ENCODE data around the gene ZSCAN2.
A peak's percentile ranks its signal among the peaks of the same experiment; 100 is the strongest.
"Not testable (repeated sequence)": the region's sequence is repeated elsewhere in the genome, so short reads cannot be mapped to it uniquely, and the experiment has no call there.

The ZSCAN2 gene

DNA sequence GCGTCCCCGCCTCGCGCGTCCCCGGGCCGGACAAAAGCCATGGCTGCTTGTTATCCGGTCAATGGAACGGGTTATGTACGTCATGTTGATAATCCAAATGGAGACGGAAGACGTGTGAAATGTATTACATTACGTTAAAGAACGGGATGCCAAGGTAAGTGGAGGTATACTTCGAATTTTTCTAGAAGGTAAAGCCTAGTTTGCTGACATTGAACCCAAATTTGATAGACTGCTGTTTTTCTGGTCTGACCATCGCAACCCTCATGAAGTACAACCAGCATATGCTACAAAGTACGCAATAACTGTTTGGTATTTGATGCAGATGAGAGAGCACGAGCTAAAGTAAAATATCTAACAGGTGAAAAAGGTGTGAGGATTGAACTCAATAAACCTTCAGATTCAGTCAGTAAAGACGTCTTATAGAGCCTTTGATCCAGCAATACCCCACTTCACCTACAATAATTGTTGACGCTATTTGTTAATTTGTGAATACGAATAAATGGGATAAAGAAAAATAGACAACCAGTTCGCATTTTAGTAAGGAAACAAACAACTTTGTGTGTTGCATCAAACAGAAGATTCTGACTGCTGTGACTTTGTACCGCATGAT lies 33.5 kb downstream of the ZSCAN2 start:
- Histone ChIP-seq H3K36me3 (ENCODE audit: control insufficient read depth, insufficient read depth, low read length) (no peaks in the 10 kb centered on the region), H3K4me1 (ENCODE audit: control insufficient read depth, insufficient read depth, low read length) (no peaks in the 10 kb centered on the region), H3K9me3 (ENCODE audit: control insufficient read depth, low read length) (no peaks in the 10 kb centered on the region), H3K27ac (ENCODE audit: insufficient read depth, low read depth, low read length, poor library complexity, severe bottlenecking) (no peak overlapping the region), H3K27me3 (ENCODE audit: control insufficient read depth, insufficient read depth, low read length, poor library complexity, severe bottlenecking) (peaks cover 43% of the 10 kb centered on the region), H3K4me3 (ENCODE audit: insufficient read depth, low read depth, low read length) (peak overlapping the region; percentile 48)
- 37 to 39% methylated on average over 22 to 23 of the region's 23 CpGs for WGBS, 2 experiments

DNA sequence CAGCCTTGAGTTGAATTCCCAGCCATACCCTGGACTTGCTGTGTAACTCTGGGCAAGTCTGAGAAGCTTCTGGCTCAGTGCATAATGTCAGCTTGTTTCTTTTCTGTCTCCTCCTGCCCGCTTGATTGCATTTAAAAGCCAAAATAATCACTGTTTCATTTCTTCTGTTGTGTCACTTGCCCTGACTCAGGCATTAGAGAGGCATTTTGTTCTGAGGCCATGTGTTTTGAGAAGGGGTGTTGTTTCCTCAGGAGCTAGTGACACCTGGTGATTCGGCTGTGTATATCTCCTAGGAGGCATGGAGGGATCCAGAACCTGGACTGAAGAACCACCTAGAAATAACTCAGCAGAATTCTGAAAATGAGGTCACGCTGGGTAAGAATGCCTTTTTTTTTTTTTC lies 37.3 kb downstream of the ZSCAN2 start:
- Histone ChIP-seq H3K27ac (ENCODE audit: insufficient read depth, low read depth, low read length, poor library complexity, severe bottlenecking) (no peak overlapping the region), H3K9me3 (ENCODE audit: control insufficient read depth, low read length) (no peaks in the 10 kb centered on the region), H3K36me3 (ENCODE audit: control insufficient read depth, insufficient read depth, low read length) (peaks cover 6% of the 10 kb centered on the region), H3K4me3 (ENCODE audit: insufficient read depth, low read depth, low read length) (no peak overlapping the region), H3K4me1 (ENCODE audit: control insufficient read depth, insufficient read depth, low read length) (no peaks in the 10 kb centered on the region), H3K27me3 (ENCODE audit: control insufficient read depth, insufficient read depth, low read length, poor library complexity, severe bottlenecking) (peaks cover 28% of the 10 kb centered on the region)
- whole genome bisulfite sequencing, 2 experiments, result 82 to 87% methylated on average over 3 of the region's 3 CpGs

DNA sequence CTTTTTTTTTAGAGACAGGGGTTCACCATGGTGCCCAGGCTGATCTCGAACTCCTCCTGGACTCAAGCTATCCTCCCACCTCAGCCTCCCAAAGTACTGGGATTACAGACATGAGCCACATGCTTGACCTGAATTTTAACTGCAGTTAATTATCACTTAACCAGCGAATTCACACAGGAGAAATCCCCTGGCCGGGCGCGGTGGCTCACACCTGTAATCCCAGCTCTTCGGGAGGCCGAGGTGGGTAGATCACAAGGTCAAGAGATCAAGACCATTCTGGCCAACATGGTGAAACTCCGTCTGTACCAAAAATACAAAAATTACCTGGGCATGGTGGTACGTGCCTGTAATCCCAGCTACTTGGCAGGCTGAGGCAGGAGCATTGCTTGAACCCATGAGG lies 41.1 kb downstream of the ZSCAN2 start:
- not testable (repeated sequence) for H3K4me3 ChIP-seq (ENCODE audit: insufficient read depth, low read depth, low read length); H3K27me3 ChIP-seq (ENCODE audit: control insufficient read depth, insufficient read depth, low read length, poor library complexity, severe bottlenecking); H3K4me1 ChIP-seq (ENCODE audit: control insufficient read depth, insufficient read depth, low read length); H3K9me3 ChIP-seq (ENCODE audit: control insufficient read depth, low read length); H3K27ac ChIP-seq (ENCODE audit: insufficient read depth, low read depth, low read length, poor library complexity, severe bottlenecking)
- peaks cover 23% of the 10 kb centered on the region for H3K36me3 ChIP-seq (ENCODE audit: control insufficient read depth, insufficient read depth, low read length)
- WGBS, 2 experiments, result 94 to 95% methylated on average over 9 of the region's 9 CpGs

DNA sequence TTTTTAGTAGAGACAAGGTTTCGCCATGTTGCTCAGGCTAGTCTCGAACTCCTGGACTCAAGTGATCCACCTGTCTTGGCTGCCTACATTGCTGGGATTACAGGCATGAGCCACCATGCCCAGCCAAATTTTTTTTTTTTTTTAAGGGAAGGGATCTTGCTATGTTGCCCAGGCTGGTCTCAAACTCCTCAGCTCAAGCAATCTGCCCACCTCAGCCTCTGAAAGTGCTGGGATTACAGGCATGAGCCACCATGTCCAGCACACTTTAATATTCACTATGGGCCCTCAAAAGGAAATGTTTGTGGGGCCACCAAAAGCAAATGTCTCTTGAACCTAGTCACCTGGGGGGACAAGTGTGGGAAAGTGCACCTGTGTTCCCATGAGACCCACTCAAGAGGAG lies 41.8 kb downstream of the ZSCAN2 start:
- not testable (repeated sequence) for H3K9me3 ChIP-seq (ENCODE audit: control insufficient read depth, low read length); H3K27ac ChIP-seq (ENCODE audit: insufficient read depth, low read depth, low read length, poor library complexity, severe bottlenecking); H3K27me3 ChIP-seq (ENCODE audit: control insufficient read depth, insufficient read depth, low read length, poor library complexity, severe bottlenecking); H3K4me3 ChIP-seq (ENCODE audit: insufficient read depth, low read depth, low read length); H3K4me1 ChIP-seq (ENCODE audit: control insufficient read depth, insufficient read depth, low read length)
- H3K36me3 ChIP-seq (ENCODE audit: control insufficient read depth, insufficient read depth, low read length), result peaks cover 25% of the 10 kb centered on the region
- WGBS, 2 experiments, result 44 to 47% methylated on average over 2 of the region's 2 CpGs

DNA sequence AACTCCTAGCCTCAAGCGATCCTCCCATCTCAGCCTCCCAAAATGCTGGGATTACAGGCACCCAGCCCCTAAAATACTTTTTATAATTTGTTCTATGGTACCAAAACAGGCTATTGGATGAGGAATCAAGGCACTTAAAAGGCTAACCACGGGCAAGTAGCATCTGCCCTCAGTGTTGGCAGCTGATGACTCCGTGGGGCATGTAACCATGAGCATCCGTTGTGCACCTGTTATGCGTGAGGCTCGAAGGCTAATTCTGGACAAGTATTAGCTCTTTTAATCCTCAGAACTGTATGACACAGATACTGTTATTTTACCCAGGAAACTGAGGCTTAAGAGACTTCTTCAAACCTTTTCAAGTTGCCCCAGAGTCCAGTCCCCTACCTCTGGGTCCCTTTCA lies 43.0 kb downstream of the ZSCAN2 start:
- Histone ChIP-seq H3K27me3 (ENCODE audit: control insufficient read depth, insufficient read depth, low read length, poor library complexity, severe bottlenecking) (no peaks in the 10 kb centered on the region), H3K4me3 (ENCODE audit: insufficient read depth, low read depth, low read length) (no peak overlapping the region), H3K36me3 (ENCODE audit: control insufficient read depth, insufficient read depth, low read length) (peaks cover 35% of the 10 kb centered on the region), H3K4me1 (ENCODE audit: control insufficient read depth, insufficient read depth, low read length) (no peaks in the 10 kb centered on the region), H3K9me3 (ENCODE audit: control insufficient read depth, low read length) (no peaks in the 10 kb centered on the region), H3K27ac (ENCODE audit: insufficient read depth, low read depth, low read length, poor library complexity, severe bottlenecking) (no peak overlapping the region)
- 95 to 96% methylated on average over 5 to 6 of the region's 6 CpGs for WGBS, 2 experiments

DNA sequence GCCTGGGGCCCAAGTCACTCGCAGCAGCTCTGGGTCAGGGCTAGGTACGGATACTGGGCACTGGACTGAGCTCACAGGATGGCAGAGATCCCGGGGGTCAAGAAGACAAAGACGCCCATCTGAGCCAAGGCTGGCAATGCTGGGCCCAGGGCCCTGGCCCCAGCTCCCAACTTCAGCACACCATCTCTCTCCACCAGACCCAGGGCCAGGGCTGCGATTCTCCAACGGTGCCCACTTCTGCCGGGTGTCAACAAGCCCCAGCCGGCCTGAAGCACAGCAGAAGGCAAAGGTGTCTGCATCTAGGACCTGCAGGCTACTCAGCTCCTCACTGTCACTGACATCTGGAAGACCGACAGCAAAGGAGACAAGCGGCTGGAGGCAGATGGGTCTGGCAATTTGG lies 44.7 kb downstream of the ZSCAN2 start:
- H3K4me1 ChIP-seq (ENCODE audit: control insufficient read depth, insufficient read depth, low read length), result no peaks in the 10 kb centered on the region
- no peaks in the 10 kb centered on the region for H3K27me3 ChIP-seq (ENCODE audit: control insufficient read depth, insufficient read depth, low read length, poor library complexity, severe bottlenecking)
- H3K36me3 ChIP-seq (ENCODE audit: control insufficient read depth, insufficient read depth, low read length), result peaks cover 35% of the 10 kb centered on the region
- H3K27ac ChIP-seq (ENCODE audit: insufficient read depth, low read depth, low read length, poor library complexity, severe bottlenecking), result no peak overlapping the region
- H3K9me3 ChIP-seq (ENCODE audit: control insufficient read depth, low read length), result no peaks in the 10 kb centered on the region
- no peak overlapping the region for H3K4me3 ChIP-seq (ENCODE audit: insufficient read depth, low read depth, low read length)
- WGBS, 2 experiments, result 96 to 97% methylated on average over 10 of the region's 10 CpGs

DNA sequence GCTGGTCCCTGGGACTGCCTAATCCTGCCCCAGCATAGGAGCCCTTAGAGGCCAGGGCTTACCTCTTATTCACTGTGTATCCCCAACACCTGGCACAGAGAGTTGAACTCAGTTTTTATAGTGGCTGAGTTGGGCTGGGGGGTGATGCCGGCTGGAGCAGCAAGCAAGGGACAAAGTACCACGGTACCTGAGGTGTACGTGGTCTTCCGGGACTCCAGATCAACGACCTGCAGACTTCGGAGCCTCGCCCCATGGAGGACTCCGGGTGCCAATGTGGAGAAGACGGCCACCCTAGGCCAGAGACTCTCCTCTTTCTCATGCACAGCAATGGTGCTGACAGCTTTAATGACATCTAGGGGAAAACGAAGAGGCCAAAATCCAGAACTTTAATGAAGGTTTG lies 45.2 kb downstream of the ZSCAN2 start:
- H3K36me3 ChIP-seq (ENCODE audit: control insufficient read depth, insufficient read depth, low read length), result peaks cover 34% of the 10 kb centered on the region
- H3K9me3 ChIP-seq (ENCODE audit: control insufficient read depth, low read length), result no peaks in the 10 kb centered on the region
- H3K27ac ChIP-seq (ENCODE audit: insufficient read depth, low read depth, low read length, poor library complexity, severe bottlenecking), result no peak overlapping the region
- H3K4me3 ChIP-seq (ENCODE audit: insufficient read depth, low read depth, low read length), result no peak overlapping the region
- WGBS, 2 experiments, result 95 to 96% methylated on average over 10 of the region's 10 CpGs
- H3K27me3 ChIP-seq (ENCODE audit: control insufficient read depth, insufficient read depth, low read length, poor library complexity, severe bottlenecking), result no peaks in the 10 kb centered on the region
- no peaks in the 10 kb centered on the region for H3K4me1 ChIP-seq (ENCODE audit: control insufficient read depth, insufficient read depth, low read length)

DNA sequence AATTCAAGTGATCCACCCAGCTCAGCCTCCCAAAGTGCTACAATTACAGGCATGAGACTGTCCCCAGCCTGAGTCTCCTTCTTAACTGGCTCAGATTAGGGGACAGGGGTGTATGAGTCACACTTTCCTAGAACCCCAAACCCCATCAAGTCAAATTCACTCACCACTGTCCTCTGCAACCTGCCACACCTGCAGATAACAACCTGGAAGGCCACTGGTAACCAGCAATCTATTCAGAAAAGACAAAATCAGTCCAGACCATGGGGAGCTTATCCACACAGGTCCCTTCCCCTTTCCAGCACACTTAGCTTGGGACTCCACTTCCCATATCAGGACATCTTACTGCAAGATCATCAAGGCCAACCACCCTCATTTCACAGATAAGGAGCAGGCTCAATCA lies 46.9 kb downstream of the ZSCAN2 start:
- Histone ChIP-seq H3K4me1 (ENCODE audit: control insufficient read depth, insufficient read depth, low read length) (no peaks in the 10 kb centered on the region), H3K36me3 (ENCODE audit: control insufficient read depth, insufficient read depth, low read length) (peaks cover 43% of the 10 kb centered on the region)

DNA sequence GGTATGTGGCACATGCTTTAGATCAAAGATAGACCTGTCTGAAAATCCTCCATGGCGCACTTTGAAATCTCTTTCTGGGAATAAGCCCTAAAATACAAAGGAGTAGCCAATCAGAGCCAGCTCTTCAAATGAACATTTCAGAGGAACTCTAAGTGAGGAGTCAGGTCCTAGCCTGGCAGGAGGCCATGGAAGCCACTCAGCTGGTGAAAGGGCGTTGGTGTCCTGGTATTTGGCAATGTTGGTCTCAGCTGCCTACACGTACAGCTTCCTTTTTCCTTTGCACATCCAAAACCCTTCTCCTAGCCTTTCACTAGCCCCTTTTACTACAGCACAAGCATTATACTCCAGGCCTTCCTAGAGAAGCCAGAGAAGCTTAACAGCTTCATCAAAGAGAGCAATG lies 47.7 kb downstream of the ZSCAN2 start:
- no peaks in the 10 kb centered on the region for H3K27me3 ChIP-seq (ENCODE audit: control insufficient read depth, insufficient read depth, low read length, poor library complexity, severe bottlenecking)
- no peaks in the 10 kb centered on the region for H3K9me3 ChIP-seq (ENCODE audit: control insufficient read depth, low read length)
- H3K4me3 ChIP-seq (ENCODE audit: insufficient read depth, low read depth, low read length), result no peak overlapping the region
- no peak overlapping the region for H3K27ac ChIP-seq (ENCODE audit: insufficient read depth, low read depth, low read length, poor library complexity, severe bottlenecking)
- 93 to 95% methylated on average over 3 of the region's 3 CpGs for WGBS, 2 experiments
- peaks cover 6% of the 10 kb centered on the region for H3K4me1 ChIP-seq (ENCODE audit: control insufficient read depth, insufficient read depth, low read length)
- H3K36me3 ChIP-seq (ENCODE audit: control insufficient read depth, insufficient read depth, low read length), result peaks cover 37% of the 10 kb centered on the region

More for the DNA sequence above, 46.9 kb downstream of the ZSCAN2 start:
- Histone ChIP-seq H3K9me3 (ENCODE audit: control insufficient read depth, low read length) (no peaks in the 10 kb centered on the region), H3K4me3 (ENCODE audit: insufficient read depth, low read depth, low read length) (no peak overlapping the region), H3K27me3 (ENCODE audit: control insufficient read depth, insufficient read depth, low read length, poor library complexity, severe bottlenecking) (no peaks in the 10 kb centered on the region), H3K27ac (ENCODE audit: insufficient read depth, low read depth, low read length, poor library complexity, severe bottlenecking) (no peak overlapping the region)

DNA sequence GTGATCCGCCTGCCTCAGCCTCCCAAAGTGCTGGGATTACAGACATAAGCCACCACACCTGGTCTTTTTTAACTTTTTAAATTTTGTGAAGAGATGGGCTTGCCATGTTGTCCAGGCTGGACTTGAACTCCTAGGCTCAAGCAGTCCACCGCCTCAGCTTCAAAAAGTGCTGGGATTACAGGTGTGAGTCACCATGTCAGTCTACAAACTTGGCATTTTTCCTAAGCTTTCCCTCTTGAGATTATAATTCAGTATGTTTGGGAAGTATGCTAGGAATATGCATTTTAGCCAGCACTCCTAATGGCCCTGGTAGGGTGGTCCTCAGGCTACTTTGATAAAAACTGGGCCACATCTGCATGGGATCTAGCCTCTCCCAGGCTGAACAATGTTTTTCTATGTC lies 48.9 kb downstream of the ZSCAN2 start:
- Histone ChIP-seq H3K9me3 (ENCODE audit: control insufficient read depth, low read length) (no peaks in the 10 kb centered on the region), H3K27me3 (ENCODE audit: control insufficient read depth, insufficient read depth, low read length, poor library complexity, severe bottlenecking) (no peaks in the 10 kb centered on the region), H3K4me3 (ENCODE audit: insufficient read depth, low read depth, low read length) (no peak overlapping the region), H3K36me3 (ENCODE audit: control insufficient read depth, insufficient read depth, low read length) (peaks cover 37% of the 10 kb centered on the region), H3K27ac (ENCODE audit: insufficient read depth, low read depth, low read length, poor library complexity, severe bottlenecking) (no peak overlapping the region), H3K4me1 (ENCODE audit: control insufficient read depth, insufficient read depth, low read length) (peaks cover 7% of the 10 kb centered on the region)
- 90 to 100% methylated on average over 2 of the region's 2 CpGs for WGBS, 2 experiments

DNA sequence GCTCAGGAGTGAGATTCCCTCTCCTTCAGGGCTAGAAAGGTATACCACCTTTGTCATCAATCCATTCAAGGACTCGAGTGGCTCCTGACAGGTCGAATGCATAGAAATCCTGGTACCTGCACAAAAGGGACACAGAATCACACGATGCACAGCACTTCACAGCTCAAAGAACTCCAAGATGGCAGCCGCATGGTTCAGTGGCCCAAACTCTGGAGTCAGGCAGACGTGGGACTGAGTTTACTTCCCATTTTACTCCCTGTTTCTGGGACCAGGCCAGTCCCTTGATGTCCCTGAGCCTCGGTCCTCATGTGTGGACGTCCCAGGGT lies 52.7 kb downstream of the ZSCAN2 start:
- Histone ChIP-seq H3K4me3 (ENCODE audit: insufficient read depth, low read depth, low read length) (peak overlapping the region; percentile 100), H3K27me3 (ENCODE audit: control insufficient read depth, insufficient read depth, low read length, poor library complexity, severe bottlenecking) (peaks cover 17% of the 10 kb centered on the region), H3K4me1 (ENCODE audit: control insufficient read depth, insufficient read depth, low read length) (peaks cover 12% of the 10 kb centered on the region), H3K27ac (ENCODE audit: insufficient read depth, low read depth, low read length, poor library complexity, severe bottlenecking) (peak overlapping the region; percentile 78), H3K36me3 (ENCODE audit: control insufficient read depth, insufficient read depth, low read length) (peaks cover 13% of the 10 kb centered on the region), H3K9me3 (ENCODE audit: control insufficient read depth, low read length) (no peaks in the 10 kb centered on the region)
- 36 to 39% methylated on average over 7 of the region's 7 CpGs for WGBS, 2 experiments

Data from ectodermal cell (in vitro differentiated cells).